GM18861 (cell line): ENCODE results near the gene KSR2.

Source experiments
- ATAC-seq: cut with Tn5 transposase; IDR thresholded peaks from one replicate; pipeline ENCODE4 v1.9.1; 2021; ENCODE audit not compliant: unreplicated experiment

KSR2 gene

GRCh38 chr12:117545216-117545615 lies 423.6 kb downstream of the KSR2 start:
- ATAC-seq = no peak

- ATAC-seq = no peak
These were observed 428.8 kb downstream of the KSR2 start for GRCh38 chr12:117540011-117540410.

- no peak for ATAC-seq
These were observed 429.9 kb downstream of the KSR2 start for GRCh38 chr12:117538926-117539325.

- ATAC-seq = no peak
These were observed 430.6 kb downstream of the KSR2 start for GRCh38 chr12:117538032-117538690.

GRCh38 chr12:117533687-117534086 lies 435.1 kb downstream of the KSR2 start:
- ATAC-seq = no peak

- no peak for ATAC-seq
These were observed 438.0 kb downstream of the KSR2 start for GRCh38 chr12:117530796-117531195.

- ATAC-seq = no peak
These were observed 440.3 kb downstream of the KSR2 start for GRCh38 chr12:117528538-117528937.

GRCh38 chr12:117527479-117527855 lies 441.3 kb downstream of the KSR2 start:
- no peak for ATAC-seq

GRCh38 chr12:117526757-117527478 lies 441.9 kb downstream of the KSR2 start:
- no peak for ATAC-seq

GRCh38 chr12:117525766-117526165 lies 443.0 kb downstream of the KSR2 start:
- no peak for ATAC-seq

GRCh38 chr12:117524806-117525205 lies 444.0 kb downstream of the KSR2 start:
- no peak for ATAC-seq

- no peak for ATAC-seq
These were observed 444.8 kb downstream of the KSR2 start for GRCh38 chr12:117523971-117524370.

- ATAC-seq = no peak
These were observed 446.2 kb downstream of the KSR2 start for GRCh38 chr12:117522559-117522958.

- no peak for ATAC-seq
These were observed 446.9 kb downstream of the KSR2 start for GRCh38 chr12:117521867-117522266.

- ATAC-seq = no peak
These were observed 447.4 kb downstream of the KSR2 start for GRCh38 chr12:117521346-117521745.

GRCh38 chr12:117518594-117519270 lies 450.1 kb downstream of the KSR2 start:
- ATAC-seq = no peak

- no peak for ATAC-seq
These were observed 451.5 kb downstream of the KSR2 start for GRCh38 chr12:117517219-117517739.

- no peak for ATAC-seq
These were observed 452.8 kb downstream of the KSR2 start for GRCh38 chr12:117516034-117516433.

- ATAC-seq = no peak
These were observed 454.8 kb downstream of the KSR2 start for GRCh38 chr12:117514016-117514415.

- ATAC-seq = no peak
These were observed 455.4 kb downstream of the KSR2 start for GRCh38 chr12:117513353-117513752.

- no peak for ATAC-seq
These were observed 460.3 kb downstream of the KSR2 start for GRCh38 chr12:117508468-117508867.

GRCh38 chr12:117507548-117507947 lies 461.2 kb downstream of the KSR2 start:
- no peak for ATAC-seq
